HG03575 (cell line): ENCODE results near the gene OR7D2.

Experiments used
- ATAC-seq: cut with Tn5 transposase; IDR thresholded peaks from one replicate; pipeline ENCODE4 v1.9.1; 2021; ENCODE audit not compliant: unreplicated experiment, insufficient number of reproducible peaks, low FRiP score; ENCODE audit errors: extremely low read depth

Gene OR7D2

DNA sequence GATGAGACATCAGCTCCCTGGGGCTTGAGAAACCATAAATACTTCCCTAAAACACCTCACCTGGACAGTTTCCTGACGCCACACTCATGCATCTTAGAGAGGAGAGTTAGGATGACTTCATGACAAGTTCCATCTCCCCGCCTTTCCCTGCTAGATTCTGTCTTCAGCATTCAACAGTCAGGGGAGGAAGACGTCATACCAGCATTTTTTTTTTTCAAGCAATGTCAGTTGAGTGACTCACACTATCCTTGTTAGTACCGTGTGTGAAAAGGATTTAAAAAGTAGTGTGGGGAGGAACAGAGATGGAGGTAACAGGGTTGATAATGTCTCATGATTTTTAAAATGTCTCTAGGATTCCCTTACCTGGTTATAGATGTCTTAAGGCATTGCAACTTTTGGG is at the start of gene OR7D2:
Gene OR7D2 (plus strand): TSS at position 79 of the 400 bp plus-strand sequence. CDS start 6,803 bp downstream, outside the sequence.
- no peak for ATAC-seq

DNA sequence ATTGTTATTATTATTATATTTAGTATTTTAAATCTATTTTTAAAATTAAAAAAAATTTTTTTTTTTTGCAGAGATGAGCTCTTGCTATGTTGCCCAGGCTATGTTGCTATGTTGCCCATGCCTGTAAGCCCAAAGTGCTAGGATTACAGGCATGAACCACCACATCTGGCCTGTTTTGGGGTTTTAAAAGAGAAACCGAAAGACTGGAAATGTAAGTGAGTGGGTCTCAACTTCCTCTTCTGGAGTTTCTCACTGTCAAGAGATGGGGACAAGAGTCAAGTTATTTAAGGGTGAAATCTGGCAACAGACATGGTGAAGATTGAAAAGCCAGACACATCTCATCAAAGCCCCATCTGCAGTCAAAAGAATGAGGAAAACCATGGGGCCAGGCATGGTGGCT is 47.8 kb upstream of the OR7D2 start:
- ATAC-seq: no peak

DNA sequence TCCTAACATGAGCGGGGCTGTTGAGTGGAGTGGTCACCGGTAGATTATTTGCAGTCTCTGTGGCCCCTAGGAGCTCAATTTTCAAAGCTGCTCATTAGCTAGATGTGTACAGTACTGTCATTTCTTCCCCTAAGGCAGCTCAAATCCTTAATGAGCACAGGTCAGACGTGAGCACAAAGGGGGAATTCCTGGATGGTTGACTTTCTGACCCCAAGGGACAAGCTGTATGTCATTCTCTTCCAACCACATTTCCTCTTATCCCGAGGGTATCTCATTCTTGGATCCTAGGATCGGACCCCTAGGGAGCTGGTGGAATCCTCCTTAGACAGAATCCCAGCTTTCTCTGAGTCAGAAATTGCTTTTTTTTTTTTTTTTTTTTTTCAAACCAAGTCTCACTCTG is 46.4 kb upstream of the OR7D2 start:
- no peak for ATAC-seq

DNA sequence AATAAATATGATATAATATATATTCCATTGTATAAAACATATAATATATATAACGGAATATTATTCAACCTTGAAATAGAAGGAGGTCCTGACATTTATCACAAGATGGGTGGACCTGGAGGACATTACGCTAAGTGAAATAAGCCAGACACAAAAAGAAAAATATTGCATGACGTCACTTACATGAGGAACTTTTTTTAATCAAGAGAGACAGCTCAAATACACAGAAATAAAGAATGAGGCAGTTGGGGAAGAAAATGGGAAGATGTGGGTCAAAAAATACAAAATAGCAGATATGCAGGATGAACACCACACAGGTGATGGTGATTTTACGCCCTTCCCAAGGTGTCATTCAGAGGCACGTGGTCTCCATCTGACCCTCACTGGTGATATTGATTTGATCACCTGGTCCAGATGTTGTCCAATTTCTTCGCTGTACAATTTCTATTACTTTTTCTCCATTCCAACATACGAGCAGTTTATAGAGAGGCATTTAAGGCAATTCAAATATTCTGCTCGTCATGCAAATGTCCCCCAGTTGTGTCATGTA is 39.1 kb upstream of the OR7D2 start:
- no peak for ATAC-seq

DNA sequence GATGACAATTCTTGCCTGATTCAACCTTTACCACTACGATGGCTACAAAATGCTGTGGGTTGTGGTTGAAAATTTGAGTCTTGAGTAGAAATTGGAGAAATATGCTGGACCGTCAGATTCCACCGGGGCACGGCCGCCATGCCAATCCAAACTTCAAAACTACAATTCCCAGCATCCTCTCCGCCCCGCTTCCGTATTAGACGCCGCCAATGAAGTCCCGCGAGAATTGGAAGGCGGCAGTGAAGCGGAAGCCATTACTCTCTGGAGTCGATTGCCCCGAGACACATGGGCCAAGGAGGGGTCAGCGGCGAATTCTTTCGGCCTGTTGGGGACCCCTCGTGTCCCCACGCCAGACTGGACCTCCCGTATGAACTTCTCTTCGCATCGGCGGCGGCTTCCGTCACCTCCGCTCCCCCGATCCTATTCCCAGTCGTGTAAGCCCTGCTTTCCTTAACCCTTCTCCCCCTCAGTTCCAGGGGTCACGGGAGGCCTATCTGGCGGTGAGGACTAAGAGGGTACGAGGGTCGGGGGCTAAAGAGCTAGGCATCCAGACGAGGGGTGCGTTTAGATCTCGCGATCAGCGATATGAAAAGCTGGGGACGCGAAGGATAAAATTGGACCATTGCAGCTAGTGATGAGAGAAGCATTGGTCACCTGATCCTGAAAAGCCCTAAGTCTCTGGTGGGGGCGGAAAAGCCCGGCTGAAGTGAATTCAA is 38.5 kb upstream of the OR7D2 start, which contains the start of gene ZNF317:
Gene ZNF317 (plus strand): TSS at position 239 of the 716 bp plus-strand sequence. CDS start 15,620 bp downstream, outside the sequence.
- no peak for ATAC-seq

DNA sequence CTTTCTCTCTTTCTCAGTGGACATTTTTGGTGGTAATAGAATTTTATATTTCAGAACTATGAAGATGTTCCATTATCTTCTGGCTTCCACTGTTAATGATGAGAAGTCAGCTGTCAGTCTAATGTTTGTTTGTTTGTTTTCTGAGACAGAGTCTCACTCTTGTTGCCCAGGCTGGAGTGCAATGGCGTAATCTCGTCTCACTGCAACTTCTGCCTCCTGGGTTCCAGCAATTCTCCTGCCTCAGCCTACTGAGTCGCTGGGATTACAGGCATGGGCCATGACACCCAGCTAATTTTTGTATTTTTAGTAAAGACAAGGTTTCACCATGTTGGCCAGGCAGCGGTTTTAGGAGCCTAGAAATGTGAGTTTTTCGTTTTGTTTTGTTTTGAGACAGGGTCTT is 33.9 kb upstream of the OR7D2 start:
- no peak for ATAC-seq

DNA sequence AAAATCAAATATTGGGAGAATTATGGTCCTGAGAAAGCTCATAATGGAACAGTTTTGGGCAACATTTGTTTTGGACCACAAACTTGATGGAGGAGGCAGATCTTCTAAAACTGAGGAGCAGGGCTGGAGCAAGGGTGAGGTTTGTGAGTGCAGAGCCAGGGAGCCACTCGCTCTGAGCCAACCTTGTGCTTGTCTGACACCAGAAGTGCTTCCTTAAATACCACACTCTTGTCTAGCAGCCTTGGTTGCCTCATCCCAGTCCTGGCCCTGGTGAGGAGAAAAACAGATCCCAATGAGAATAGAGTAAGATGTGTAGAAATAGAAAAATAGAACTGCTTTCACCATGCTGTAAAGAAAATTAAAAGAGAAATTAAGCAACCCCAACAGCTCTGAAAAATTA is 31.9 kb upstream of the OR7D2 start:
- no peak for ATAC-seq

DNA sequence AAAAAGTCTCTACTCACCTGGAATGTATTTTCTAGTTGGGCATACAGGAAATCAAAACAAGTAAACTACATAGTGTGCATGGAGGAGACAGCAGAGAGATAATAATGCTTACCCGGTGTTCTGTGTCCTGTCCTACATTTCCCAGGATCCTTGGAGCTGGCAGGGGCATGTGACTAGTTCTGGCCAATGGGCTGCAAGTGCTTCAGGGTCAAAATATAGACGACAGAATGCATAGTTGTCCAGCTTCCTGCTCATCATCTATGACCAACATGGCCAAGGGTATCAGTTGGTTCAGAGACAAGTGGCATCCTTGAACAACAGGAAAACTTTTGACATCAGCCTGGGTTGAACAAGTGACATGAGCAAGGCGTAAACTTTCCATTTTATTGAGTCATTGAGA is 30.1 kb upstream of the OR7D2 start:
- no peak for ATAC-seq

DNA sequence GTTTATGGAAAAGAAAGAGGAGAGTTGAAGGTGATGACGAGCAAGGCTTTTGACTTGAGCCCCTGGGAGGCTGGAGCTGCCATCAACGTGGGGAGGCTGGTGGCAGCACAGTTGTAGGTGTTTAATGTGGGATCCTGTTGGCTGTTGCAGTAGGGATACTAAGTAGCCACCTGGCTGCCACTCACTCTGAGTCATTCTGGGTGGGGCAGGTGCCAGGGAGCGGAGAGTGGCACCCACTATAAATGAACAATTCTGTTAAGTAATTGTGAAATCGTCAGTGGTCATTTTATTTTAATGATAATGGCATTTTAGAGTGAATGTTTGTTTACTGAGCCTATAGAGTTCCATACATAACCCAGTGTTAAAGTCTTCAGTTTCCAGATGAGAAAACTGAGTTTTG is 28.8 kb upstream of the OR7D2 start:
- ATAC-seq: no peak

DNA sequence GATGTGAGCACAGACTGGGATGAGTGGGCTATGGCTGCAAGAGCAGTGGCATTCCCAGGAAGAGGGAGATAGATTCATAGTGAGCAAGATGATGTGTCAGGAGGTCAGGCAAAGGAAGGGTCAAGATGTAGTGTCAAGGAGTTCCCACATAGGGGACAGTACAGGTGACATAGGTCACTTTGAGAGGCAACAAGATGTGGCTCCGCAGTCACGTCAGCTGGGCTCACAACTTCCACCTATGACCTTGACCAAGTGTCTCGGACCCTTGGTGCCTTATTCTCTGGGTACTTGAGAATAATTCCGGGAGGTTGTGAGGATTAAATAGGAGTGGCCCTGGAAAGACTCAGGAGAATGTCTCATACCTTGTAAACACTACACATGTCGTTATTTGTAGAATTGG is 28.1 kb upstream of the OR7D2 start:
- ATAC-seq: no peak

DNA sequence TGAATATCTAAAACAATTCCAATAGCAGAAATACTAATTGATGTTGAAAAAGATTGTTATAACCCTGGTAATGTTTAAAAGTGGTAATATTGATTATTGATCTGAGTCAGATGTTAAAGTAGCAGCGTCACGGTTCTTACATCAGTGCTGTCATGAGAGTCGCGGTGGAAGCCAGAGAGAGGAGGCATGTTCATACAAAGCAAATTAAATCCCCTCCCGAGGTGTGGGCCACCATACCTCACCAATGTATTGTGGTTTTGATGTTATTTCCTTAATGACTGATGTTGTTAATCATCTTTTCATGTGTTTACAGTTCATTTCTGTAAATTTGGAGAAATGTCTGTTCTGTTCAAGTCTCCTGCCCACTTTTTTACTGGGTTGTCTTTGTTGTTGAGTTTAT is 27.4 kb upstream of the OR7D2 start:
- ATAC-seq: no peak

DNA sequence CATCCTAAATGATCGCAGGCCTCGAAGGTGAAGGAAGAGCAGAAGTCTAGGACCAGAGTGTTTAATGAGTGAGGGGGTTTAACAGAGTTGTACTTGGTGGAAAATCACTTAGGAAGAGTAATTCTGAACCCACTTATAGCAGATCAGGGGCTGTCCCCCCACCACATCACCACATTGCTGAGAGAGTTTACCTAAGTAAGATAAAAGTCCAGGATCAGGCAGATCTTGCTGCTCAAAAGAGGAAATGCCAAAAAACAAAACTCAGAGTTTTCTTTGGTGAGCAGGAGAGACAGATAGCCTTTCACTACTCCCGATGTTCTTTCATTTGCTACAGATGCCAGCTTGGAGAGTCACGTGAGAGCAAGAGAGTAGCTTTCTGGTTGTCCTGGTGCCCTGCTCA is 23.2 kb upstream of the OR7D2 start:
- no peak for ATAC-seq

DNA sequence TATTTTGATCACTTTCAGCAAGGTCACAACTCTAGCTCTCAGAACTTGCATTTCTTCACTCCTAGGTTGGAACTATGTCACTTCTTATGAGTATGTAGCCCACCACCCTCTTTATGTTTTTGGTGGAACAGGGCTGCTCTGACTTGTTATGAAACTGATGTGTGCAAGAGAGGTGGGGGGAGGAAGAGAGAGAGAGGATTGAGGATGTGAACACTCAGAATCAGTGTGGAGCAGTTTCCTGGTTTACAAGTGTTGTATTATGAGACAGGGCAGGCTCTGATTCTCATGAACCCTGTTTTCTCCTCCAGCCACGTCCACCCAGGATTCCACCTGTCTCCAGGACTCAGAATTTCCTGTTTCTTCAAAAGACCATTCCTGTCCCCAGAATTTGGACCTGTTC is 22.5 kb upstream of the OR7D2 start:
- no peak for ATAC-seq

DNA sequence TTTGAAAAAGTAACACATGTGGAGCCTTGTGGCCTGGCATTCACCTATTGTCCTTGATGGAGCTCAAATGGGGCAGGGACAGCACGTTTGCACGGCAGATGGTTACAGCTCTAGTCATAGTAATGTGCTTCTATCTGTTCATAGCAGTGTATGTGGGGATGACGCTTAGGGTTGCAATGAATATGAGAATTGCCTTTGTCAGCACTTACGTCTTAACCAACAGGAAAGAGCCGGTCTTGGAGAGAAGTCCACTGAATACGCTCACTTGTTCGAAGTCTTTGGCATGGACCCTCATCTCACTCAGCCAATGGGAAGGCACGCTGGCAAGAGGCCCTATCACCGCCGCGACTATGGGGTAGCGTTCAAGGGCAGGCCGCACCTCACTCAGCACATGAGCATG is 18.9 kb upstream of the OR7D2 start:
- no peak for ATAC-seq

DNA sequence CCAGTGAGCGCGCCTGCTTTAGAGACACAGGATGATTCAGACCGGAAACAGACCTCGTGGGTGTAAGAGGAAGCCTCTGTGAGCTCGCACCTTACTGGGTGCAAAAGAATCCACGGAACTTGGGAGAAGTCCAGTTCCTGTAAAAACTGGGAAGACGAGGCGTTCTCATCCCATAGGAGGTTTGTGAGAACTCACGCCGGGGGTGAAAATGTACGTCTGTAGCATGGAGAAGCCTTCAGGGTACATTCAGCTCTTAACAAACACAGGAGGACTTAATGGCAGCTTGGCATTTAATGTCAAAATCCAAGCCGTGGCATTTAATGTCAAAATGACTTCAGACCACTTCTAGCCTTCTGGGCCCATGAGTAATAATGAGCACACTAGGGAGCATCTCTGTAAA is 17.4 kb upstream of the OR7D2 start:
- ATAC-seq: no peak

DNA sequence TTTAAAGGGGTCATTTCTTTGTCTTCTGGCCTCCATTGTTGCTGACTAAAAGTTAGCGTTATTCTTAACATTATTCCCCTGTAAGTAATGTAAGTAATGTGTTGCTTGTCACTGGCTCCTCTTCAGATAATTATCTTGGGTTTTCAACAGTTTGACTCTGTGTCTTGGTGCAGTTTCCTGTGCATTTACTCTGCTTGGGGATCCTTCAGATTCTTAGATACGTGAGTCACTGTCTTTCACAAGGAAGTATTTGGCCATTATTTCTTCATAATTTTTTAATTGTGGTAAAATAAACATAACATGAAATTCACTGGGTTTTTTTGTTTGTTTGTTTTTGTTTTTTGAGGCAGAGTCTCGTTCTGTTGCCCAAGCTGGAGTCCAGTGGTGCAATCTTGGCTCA is 13.5 kb upstream of the OR7D2 start:
- no peak for ATAC-seq

DNA sequence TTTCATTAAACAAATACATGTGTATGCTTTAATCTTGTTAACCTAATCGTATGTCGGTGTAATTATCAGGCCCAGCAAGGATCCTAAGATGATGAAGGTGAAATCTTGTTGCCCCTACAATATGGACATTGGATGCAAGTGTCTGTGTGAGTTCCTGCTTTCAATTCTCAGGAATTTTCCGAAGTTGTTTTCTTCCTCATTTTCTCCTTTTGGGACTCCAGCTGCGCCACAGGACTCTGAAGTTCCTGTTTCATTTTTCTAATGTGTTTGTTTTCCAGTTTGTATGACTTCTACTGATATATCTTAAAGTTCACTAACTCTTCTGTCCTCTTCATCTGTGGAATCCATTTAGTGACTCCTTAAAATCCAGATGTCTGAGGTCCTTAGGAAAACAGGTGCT is 11.9 kb upstream of the OR7D2 start:
- no peak for ATAC-seq

DNA sequence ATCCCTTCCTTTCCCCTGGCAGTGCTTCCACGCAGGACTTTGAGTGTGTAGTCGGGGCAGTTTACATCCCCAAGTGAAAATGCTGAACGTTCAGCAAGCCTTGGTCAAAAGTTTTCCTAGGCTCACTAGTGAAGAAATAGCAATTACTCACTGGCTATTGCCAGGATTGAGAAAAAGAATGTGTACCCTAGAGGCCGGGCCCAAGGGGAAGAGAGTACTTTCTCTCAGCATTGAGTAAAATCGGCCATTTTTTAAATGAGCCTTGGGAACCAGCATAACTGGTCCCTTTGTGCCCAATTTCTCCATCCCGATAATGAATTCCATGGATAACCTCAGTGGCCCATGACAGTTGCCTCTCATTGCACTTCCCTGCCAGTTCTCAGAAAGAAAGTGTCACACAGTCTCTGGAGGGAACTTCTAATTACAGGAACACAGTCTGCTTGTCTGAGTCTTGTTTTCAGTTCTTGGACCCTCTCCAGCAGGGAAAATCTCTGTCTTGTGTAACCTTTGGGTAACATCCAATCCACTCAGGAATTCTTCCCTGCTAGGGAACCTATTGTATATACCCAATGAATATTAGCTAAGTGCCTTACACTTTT is 7.3 kb upstream of the OR7D2 start:
- ATAC-seq: no peak

DNA sequence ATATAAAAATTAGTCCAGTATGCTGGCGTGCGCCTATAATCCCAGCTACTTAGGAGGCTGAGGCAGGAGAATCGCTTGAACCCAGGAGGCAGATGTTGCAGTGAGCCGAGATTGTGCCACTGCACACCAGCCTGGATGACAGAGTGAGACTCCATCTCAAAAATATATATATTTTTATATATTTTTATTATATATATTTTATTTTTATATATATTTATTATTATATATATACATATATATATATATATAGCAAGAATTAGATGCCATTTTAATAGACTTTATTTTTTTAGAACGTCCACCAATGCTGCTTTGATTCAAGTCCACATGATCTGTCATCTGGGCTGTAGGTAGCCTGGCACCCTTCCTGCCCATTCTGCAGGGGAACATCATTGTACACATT is 3.5 kb upstream of the OR7D2 start:
- ATAC-seq: no peak

DNA sequence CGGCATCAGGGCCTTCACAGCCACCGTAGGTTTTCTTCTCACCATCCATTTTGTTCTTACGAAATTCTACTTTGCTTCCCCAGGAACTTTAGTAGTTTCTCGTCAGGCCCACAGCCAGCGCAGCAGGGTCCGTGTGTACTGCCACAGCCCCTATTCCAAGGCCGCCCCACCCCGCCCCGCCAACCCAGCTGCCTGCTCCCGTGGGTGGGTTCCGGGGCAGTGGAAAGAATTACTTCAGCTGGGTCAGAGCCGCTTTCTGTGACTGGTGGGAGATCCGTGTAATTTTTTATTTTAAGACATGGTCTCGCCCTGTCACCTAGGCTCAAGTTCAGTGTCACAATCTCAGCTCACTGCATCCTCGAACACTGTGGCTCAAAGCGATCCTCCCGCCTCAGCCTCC is 4.2 kb downstream of the OR7D2 start:
- no peak for ATAC-seq

DNA sequence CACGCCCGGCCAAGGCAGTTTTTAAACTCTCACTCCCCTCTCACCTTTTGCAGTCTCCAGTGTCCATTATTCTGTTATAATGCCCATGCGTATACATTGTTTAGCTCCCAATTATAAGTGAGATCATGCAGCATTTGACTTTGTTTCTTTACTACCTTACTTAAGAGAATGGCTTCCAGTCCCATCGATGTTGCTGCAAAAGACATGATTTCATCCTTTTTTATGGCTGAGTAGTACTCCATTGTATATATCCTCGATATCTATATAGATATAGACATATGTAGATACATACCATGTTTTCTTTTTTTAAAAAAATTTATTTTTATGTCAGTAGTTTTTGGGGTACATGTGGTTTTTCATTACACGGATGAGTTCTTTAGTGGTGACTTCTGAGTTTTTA is 8.4 kb downstream of the OR7D2 start:
- no peak for ATAC-seq
